Stimulated activated CD4-positive, alpha-beta T cell treated with anti-CD3 and anti-CD28 coated beads, Interleukin-2, amount 100 ng/mL, for 48 hours (primary cell): ENCODE data around the gene MRC1.

Experiments
- DNase-seq, 2 donors: peaks; one replicate each; pipeline ENCODE4 v3.0.0-alpha.2; 2020

Gene MRC1

DNA sequence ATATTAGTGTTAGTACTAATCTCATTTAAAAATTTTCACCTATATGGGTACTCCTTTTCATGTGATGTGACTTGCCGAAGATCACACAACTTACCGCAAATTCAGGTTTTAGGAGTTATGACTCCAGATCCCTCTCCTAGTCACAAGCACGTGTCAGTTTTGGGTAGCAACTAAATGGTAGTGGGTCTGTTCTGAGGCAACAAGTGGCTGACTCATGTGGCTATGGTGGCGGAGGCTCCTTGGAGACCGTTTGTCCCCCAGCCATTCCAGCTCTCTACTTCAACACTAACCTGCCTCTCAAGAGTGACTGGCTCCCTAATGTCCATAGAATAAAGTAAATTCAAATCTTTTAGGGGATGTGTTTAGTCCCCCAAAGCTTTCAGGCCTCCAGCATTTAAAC is 39.5 kb downstream of the MRC1 start:
- no peak for DNase-seq

GRCh38 chr10:17850501-17850900 is 41.4 kb downstream of the MRC1 start:
- DNase-seq, result no peak

DNA sequence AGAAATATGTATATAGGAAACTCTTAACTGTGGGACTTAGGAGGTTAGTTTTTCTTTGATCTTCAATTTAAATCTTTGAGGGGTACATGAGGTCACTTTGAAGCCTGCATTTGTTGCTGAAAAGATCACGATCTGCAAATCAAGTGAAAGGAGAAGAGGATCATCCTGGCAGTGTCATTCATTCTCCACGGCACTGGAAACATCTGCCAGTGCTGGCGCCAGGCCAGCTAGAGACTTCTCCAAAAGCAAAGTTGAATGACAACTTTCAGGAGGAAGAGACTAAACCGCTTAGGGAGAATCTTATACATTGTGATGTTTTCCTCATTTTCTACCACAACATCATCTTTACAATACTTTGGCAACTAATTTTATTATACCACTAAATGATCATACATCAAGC is 42.5 kb downstream of the MRC1 start:
- no peak for DNase-seq

GRCh38 chr10:17854044-17854652 is 45.0 kb downstream of the MRC1 start:
- DNase-seq, result no peak

DNA sequence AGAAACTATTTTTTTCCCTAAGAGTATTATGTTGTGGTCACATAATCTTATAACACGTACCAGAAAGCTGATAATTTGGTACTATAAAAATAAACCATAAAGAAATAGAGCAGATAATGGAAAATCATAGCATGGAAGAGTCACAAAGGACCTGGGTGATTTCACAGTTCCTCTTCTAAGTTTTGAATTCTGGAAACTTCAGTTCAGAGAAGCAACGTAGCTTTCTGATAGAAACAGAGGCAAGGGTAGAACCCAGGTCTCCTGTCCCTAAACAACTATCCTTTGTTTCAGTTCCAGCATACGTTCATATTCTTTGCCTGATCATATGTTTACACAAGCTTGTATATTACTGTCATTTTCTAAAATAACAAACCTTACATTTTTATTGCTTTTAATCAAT is 47.9 kb downstream of the MRC1 start:
- no peak for DNase-seq

- no peak for DNase-seq
These were observed 50.5 kb downstream of the MRC1 start for GRCh38 chr10:17859492-17860156.

DNA sequence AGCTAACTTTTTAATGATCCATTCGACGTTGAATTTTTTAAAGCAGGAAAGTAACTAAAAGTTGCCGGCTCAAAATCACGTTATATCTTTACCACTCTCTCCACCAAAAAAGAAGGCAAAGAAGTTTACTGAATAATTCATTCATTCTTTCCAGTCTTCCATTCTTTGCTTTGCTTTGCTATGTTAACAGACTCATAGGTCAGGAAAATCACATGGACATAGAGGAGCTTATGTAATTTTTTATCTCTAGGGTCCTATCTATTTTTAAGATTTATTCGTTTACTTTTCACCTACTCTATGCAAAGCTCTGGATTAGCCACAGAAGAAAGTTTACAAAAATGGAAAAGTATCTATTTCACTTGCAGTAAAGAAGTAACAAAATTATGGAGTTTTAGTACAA is 52.6 kb downstream of the MRC1 start:
- no peak for DNase-seq

- DNase-seq, result no peak
These were observed 56.2 kb downstream of the MRC1 start for GRCh38 chr10:17865351-17865750.

DNA sequence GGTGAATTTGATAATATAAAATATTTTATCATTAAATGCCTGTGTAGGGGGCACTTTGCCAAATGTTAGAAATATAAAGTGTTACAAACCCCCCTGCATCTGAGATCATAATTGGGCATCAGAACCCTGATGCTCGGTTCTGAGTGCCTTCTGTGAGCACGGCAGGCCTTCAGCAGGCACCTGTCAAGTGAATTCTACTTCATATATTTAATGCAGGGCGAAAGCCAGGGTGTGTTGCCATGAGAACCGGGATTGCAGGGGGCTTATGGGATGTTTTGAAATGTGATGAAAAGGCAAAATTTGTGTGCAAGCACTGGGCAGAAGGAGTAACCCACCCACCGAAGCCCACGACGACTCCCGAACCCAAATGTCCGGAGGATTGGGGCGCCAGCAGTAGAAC is 57.2 kb downstream of the MRC1 start:
- DNase-seq, result no peak

DNA sequence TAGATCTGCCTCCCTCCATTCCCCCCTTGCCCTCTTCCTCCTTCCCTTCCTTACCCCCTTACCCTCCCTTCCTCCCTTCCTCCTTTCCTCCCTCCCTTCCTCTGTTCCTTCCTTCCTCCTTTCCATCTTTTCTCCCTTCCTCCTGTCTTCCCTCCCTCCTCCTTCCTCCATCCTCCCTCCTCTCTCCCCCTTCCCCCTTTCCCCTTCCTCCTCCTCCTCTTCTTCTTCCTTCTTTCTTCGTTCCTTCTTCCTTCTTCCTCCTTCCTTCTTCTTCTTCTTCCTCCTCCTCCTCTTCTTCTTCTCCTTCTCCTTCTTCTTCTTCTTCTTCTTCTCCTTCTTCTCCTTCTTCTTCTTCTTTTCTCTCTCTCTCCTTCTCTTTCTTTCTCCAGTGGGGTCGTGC is 57.9 kb downstream of the MRC1 start:
- DNase-seq, result no peak

- DNase-seq, result no peak
These were observed 61.9 kb downstream of the MRC1 start for GRCh38 chr10:17871036-17871435.

DNA sequence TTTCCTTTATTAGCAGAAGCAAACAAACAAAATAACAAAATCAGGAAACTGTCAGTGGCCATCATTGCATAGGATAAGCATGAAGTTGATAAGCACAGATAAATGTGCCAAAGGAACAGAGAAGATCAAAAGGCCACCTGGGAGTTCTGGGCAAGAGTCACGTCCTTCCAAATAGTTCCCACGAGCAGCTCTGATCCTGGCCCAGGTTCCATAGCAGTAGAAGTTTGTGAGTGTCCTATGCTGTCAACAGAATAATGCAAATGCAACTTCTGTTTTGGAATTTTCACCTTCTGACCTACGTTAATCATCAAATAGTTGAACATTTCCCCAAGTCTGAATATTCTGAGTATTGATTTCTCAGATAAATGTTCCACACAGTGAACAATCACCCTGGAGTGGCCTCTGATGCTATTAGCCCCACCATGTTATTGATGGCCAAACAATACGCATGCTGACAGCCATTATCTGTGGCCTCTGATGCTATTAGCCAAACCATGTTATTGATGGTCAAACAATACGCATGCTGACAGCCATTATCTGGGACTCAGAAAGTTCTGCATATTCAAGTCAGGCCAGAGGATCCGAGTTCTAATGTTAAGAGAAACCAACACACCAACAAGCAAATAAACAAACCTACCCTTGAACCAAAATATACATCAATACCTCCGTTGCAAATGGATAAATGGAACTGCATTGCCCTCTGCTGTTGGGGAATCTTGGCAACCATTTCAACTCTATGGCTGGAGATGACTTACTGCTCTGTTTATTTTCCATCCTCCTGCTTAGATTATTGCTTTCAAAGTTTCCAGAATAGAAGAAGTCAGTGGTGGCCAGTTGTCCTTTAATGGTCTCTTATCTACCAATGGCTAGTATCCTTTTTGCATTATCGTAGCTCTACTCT is 63.3 kb downstream of the MRC1 start:
- DNase-seq, result no peak

- DNase-seq, result no peak
These were observed 64.8 kb downstream of the MRC1 start for GRCh38 chr10:17873946-17874345.

DNA sequence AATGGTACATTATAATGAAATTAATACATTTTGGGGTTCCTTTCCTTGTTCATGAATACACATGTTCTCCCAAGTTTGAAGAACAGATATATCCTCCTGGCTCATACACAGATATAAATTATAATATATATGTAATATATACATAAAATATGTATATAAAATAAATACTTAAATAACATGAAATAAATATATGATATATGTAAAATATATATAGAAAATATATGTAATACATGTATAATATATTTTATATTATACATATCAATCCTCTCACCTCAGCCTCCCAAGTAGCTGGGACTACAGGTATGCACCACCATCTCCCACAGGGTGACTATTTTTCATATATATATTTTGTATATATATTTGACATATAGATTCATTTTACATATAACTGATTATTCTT is 68.0 kb downstream of the MRC1 start:
- DNase-seq, result no peak

DNA sequence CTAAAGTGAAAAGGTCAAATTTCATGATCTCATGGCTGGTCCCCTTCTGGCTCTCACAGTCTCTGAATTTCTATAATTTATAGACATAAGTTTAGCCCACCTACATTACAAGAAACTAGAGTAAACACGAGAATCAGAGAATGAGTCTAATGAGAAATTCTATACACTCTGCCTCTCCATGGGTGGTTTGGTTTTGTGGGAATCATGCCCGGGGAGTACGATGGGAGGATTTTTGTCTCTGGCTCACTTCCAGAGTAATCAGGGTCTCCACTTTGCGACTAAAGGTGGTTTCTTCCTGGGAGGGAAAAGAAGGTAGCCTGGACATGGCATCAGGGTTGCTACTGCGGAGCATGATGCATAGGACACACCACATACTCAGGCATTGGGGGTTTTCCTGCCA is 69.7 kb downstream of the MRC1 start:
- DNase-seq, result no peak

DNA sequence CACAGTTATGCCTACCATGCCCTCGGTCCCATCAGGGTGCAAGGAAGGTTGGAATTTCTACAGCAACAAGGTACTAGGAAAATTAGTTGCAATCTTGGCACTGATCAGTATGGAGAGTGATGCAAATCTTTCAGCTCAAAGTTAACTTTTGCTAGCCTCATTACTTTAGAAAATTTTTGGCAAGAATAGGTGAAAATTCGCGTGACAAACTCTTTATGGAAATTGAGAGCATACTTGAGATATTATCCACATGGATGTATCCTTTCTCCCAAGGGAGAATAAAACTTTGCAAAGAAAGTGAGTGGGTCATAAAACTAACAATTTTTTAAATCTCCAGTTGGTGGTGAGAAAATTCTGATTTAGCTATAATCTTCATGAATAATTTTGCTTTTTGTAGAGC is 71.5 kb downstream of the MRC1 start:
- no peak for DNase-seq

GRCh38 chr10:17882557-17882956 is 73.4 kb downstream of the MRC1 start:
- DNase-seq, result no peak

- no peak for DNase-seq
These were observed 74.5 kb downstream of the MRC1 start for GRCh38 chr10:17883621-17884020.

- no peak for DNase-seq
These were observed 79.0 kb downstream of the MRC1 start for GRCh38 chr10:17888189-17888588.

GRCh38 chr10:17891435-17891834 is 82.3 kb downstream of the MRC1 start:
- DNase-seq, result no peak

- no peak for DNase-seq
These were observed 95.4 kb downstream of the MRC1 start for GRCh38 chr10:17904564-17904963.

DNA sequence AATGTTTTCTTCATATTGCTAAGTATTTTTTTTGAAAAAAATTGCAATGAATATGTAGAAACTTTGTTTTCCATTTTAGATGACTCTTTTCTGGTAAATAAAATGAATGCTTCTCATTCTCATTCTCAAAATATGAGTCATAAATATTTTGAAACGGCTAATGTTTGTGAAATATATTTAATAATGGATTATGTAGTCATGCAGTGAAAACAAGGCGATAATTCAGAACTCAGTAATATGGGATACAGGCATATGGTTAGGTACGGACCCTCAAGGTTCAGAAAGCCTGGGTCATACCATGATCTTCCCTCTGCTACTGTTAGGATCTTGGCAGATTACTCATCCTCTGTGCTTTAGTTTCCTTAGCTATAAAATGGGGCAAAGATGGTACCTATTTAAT is 96.3 kb downstream of the MRC1 start:
- DNase-seq, result no peak

GRCh38 chr10:17906002-17906401 is 96.9 kb downstream of the MRC1 start:
- no peak for DNase-seq

- no peak for DNase-seq
These were observed 98.5 kb downstream of the MRC1 start for GRCh38 chr10:17907641-17908040.
